ENCODE data around the gene FERMT1.

DNA sequence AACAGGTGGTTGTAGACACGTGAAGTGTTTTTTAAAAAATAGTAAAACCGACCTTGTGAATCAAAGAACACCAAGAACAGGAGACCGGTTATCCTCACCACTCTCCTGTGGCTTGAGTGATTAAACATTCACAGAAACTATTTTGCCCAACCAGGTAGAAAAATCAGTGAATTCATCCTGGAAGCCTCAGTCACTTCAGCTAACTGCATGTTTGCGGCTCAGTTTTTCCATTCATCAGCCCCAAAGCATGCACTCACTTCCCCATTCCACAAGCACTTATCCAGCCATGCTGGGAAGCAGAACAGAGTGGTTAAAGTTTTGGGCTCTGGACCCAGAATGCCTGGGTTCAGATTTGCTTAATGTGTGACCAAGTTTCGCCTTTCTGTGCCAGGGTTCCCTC lies 71.3 kb downstream of the FERMT1 start:
- TF ChIP-seq NFYB (CRISPR knock-in tag; IDR thresholded peaks at IDR 0.05) = no peak
- TF ChIP-seq, protein P1, sequence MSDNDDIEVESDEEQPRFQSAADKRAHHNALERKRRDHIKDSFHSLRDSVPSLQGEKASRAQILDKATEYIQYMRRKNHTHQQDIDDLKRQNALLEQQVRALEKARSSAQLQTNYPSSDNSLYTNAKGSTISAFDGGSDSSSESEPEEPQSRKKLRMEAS (IDR thresholded peaks at IDR 0.05) = no peak
- TF ChIP-seq ZNF121 (CRISPR knock-in tag; IDR thresholded peaks at IDR 0.05) = no peak
- TF ChIP-seq POLR2A (IDR thresholded peaks at IDR 0.05; ENCODE audit: insufficient read depth in 1 of 2, low read depth in 2 of 2, low read length in 2 of 2) = no peak
- no peak for TF ChIP-seq MEIS1 (CRISPR knock-in tag; IDR thresholded peaks at IDR 0.05; ENCODE audit: borderline replicate concordance)
- TF ChIP-seq, protein P2, sequence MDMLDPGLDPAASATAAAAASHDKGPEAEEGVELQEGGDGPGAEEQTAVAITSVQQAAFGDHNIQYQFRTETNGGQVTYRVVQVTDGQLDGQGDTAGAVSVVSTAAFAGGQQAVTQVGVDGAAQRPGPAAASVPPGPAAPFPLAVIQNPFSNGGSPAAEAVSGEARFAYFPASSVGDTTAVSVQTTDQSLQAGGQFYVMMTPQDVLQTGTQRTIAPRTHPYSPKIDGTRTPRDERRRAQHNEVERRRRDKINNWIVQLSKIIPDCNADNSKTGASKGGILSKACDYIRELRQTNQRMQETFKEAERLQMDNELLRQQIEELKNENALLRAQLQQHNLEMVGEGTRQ (IDR thresholded peaks at IDR 0.05; ENCODE audit: low read depth, low read length) = no peak
- TF ChIP-seq, protein P2 (CRISPR knock-in tag; IDR thresholded peaks at IDR 0.05; ENCODE audit: borderline replicate concordance) = no peak
